Measurements from ENCODE around the gene UBXN7. TPM values are rescaled to one million over a fixed set of nuclear protein-coding genes. Genes with fewer than 3 reads are reported as not detected.
"Not testable (repeated sequence)": the region's sequence is repeated elsewhere in the genome, so short reads cannot be mapped to it uniquely, and the experiment has no call there.

Gene UBXN7
- total RNA-seq, 1 donor from 2014 or later = 31.2 TPM

DNA sequence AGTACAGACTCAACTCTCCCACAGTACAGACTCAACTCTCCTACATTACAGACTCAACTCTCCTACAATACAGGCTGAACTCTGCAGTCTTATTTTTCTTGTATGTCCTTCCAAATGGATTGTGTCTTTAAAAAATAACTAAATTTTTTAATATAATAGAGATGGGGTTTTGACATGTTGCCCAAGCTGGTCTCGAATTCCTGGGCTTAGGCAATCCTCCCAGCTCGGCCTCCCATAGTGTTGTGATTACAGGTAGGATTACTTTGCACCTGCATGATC, 31.2 kb upstream of the UBXN7 start:
- no peaks in the 10 kb centered on the region for H3K27me3 ChIP-seq (ENCODE audit: low read depth)
- H3K36me3 ChIP-seq = peaks cover 25% of the 10 kb centered on the region
- no peak overlapping the region for H3K27ac ChIP-seq (replicated peaks)
- TF ChIP-seq, protein P1, sequence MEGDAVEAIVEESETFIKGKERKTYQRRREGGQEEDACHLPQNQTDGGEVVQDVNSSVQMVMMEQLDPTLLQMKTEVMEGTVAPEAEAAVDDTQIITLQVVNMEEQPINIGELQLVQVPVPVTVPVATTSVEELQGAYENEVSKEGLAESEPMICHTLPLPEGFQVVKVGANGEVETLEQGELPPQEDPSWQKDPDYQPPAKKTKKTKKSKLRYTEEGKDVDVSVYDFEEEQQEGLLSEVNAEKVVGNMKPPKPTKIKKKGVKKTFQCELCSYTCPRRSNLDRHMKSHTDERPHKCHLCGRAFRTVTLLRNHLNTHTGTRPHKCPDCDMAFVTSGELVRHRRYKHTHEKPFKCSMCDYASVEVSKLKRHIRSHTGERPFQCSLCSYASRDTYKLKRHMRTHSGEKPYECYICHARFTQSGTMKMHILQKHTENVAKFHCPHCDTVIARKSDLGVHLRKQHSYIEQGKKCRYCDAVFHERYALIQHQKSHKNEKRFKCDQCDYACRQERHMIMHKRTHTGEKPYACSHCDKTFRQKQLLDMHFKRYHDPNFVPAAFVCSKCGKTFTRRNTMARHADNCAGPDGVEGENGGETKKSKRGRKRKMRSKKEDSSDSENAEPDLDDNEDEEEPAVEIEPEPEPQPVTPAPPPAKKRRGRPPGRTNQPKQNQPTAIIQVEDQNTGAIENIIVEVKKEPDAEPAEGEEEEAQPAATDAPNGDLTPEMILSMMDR (IDR thresholded peaks at IDR 0.05; ENCODE audit: borderline replicate concordance) = no peak
- DNase-seq = no peak
- no peaks in the 10 kb centered on the region for H3K9me3 ChIP-seq (replicated peaks)
- intact Hi-C loops (cut with micrococcal nuclease) = no loop called here
- no peaks in the 10 kb centered on the region for H3K4me1 ChIP-seq
- H3K4me3 ChIP-seq = no peak overlapping the region

DNA sequence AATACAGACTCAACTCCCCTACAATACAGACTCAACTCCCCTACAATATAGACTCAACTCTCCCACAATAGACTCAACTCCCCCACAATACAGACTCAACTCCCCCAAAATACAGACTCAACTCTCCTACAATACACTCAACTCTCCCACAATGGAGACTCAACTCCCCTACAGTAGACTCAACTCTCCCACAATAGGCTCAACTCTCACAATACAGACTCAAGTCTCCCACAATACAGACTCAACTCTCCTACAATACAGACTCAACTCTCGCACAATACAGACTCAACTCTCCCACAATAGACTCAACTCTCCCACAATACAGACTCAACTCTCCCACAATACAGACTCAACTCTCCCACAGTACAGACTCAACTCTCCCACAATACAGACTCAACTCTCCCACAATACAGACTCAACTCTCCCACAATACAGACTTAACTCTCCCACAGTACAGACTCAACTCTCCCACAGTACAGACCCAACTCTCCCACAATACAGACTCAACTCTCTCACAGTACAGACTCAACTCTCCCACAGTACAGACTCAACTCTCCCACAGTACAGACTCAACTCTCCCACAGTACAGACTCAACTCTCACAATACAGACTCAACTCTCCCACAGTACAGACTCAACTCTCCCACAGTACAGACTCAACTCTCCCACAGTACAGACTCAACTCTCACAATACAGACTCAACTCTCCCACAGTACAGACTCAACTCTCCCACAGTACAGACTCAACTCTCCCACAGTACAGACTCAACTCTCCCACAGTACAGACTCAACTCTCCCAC, 30.7 kb upstream of the UBXN7 start:
- DNase-seq = not testable (repeated sequence)

DNA sequence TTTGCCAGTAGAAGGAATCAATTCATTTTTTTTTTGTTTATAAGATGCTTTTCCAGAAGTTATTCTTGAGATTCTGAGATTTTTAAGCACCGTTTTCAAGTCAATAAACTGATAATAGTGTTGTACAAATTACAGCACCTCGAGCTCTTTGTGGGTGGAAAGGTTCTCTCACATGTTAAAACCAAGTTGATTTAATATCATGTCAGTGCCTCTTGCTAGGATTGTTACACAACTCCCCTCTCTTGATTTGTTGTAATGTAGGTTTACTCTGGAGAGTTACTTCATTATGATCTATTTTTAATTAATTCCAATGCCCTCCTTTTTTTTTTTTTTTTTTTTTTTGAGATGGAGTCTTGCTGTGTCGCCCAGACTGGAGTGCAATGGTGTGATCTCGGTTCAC, 25.8 kb upstream of the UBXN7 start:
- intact Hi-C loops (cut with micrococcal nuclease) = no loop called here
- DNase-seq = no peak
- no peak overlapping the region for H3K27ac ChIP-seq (replicated peaks)
- TF ChIP-seq, protein P1 (IDR thresholded peaks at IDR 0.05; ENCODE audit: borderline replicate concordance) = no peak
- no peaks in the 10 kb centered on the region for H3K27me3 ChIP-seq (ENCODE audit: low read depth)
- no peak overlapping the region for H3K4me3 ChIP-seq
- H3K36me3 ChIP-seq = peaks cover 3% of the 10 kb centered on the region
- no peaks in the 10 kb centered on the region for H3K4me1 ChIP-seq
- H3K9me3 ChIP-seq (replicated peaks) = no peaks in the 10 kb centered on the region

More for the DNA sequence above, 30.7 kb upstream of the UBXN7 start:
- peaks cover 22% of the 10 kb centered on the region for H3K36me3 ChIP-seq
- H3K27me3 ChIP-seq (ENCODE audit: low read depth); H3K27ac ChIP-seq (replicated peaks); H3K9me3 ChIP-seq (replicated peaks); H3K4me3 ChIP-seq; intact Hi-C loops (cut with micrococcal nuclease); H3K4me1 ChIP-seq: not testable (repeated sequence)

DNA sequence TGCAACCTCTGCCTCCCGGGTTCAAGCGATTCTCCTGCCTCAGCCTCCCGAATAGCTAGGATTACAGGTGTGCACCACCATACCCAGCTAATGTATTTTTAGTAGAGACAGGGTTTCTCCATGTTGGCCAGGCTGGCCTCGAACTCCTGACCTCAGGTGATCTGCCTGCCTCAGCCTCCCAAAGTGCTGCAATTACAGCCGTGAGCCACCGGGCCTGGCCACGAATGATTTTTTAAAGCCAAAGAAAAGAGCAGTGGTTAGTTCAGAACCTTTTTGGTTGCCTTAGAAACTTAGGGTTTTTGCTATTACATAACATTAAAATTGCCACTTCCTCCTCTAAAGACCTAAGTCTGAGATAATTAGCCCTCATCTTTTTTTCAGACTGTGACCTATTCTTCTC, 25.2 kb upstream of the UBXN7 start:
- H3K4me3 ChIP-seq; H3K36me3 ChIP-seq; intact Hi-C loops (cut with micrococcal nuclease); H3K27ac ChIP-seq (replicated peaks); H3K9me3 ChIP-seq (replicated peaks); H3K27me3 ChIP-seq (ENCODE audit: low read depth); H3K4me1 ChIP-seq; DNase-seq: not testable (repeated sequence)

DNA sequence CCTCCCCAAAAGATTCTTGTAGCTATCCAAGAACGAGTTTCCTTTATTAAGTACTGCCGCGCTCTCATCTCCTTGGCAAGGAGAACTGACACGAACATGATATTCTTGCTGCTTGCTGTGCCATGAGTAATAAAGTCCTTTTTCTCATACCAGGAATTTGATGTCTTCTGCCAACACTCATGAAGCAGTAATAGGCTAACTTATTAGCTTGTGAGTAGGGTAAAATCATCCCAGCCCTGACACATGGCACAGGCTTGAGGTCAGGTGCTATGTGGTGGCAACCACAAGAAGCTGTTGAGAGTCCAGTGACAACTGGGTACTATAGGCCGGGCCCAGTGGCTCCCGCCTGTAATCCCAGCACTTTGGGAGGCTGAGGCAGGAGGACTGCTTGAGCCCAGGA, 22.7 kb upstream of the UBXN7 start:
- DNase-seq = no peak
- no peaks in the 10 kb centered on the region for H3K9me3 ChIP-seq (replicated peaks)
- TF ChIP-seq, protein P1 (IDR thresholded peaks at IDR 0.05; ENCODE audit: borderline replicate concordance) = no peak
- no peaks in the 10 kb centered on the region for H3K27me3 ChIP-seq (ENCODE audit: low read depth)
- no peak overlapping the region for H3K4me3 ChIP-seq
- intact Hi-C loops (cut with micrococcal nuclease) = no loop called here
- H3K36me3 ChIP-seq = peaks cover 3% of the 10 kb centered on the region
- no peaks in the 10 kb centered on the region for H3K4me1 ChIP-seq
- peak overlapping the region; percentile 27 for H3K27ac ChIP-seq (replicated peaks)

DNA sequence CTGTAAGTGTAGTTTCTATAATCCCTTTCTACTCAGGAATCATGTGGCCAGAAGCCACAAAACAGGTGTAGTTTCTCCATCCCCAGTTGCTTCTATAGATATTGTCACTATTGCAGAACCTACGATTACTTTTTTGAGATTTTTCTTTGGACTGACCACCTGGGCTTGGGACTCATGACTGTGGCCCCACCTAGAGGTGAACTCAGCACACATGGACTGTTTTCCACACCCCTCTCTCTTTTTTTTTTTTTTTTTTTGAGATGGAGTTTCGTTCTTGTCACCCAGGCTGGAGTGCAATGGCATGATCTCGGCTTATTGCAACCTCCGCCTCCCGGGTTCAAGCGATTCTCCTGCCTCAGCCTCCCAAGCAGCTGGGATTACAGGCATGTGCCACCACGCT, 13.2 kb upstream of the UBXN7 start:
- DNase-seq; intact Hi-C loops (cut with micrococcal nuclease); H3K36me3 ChIP-seq; H3K4me3 ChIP-seq; H3K27me3 ChIP-seq (ENCODE audit: low read depth); H3K4me1 ChIP-seq; H3K9me3 ChIP-seq (replicated peaks); H3K27ac ChIP-seq (replicated peaks): not testable (repeated sequence)
- TF ChIP-seq, protein P1 (IDR thresholded peaks at IDR 0.05; ENCODE audit: borderline replicate concordance) = peak; percentile 23

Data from left ventricle myocardium inferior (tissue), 1 donor.